Pancreas (tissue), 10 donors: Measurements from ENCODE around the gene SIGLEC15. TPM values are rescaled to one million over a fixed set of nuclear protein-coding genes. Genes with fewer than 3 reads are reported as not detected.

Source experiments
- ATAC-seq, 4 donors: fragments of 200-7000 bp; cut with Tn5 transposase; one replicate each; pipeline versions ENCODE4 v1.8.0 to v1.9.1; 2020; ENCODE audit warnings: mild to moderate bottlenecking in 4 of 4, moderate library complexity in 4 of 4
- DNase-seq, 6 donors: peaks; one replicate each; pipeline ENCODE4 v3.0.0-alpha.2; 2020
- FAIRE-seq: peaks from 2 replicates; lab custom pipeline; 2012; peaks lifted over from hg19 to GRCh38; lab: Jason Lieb, UNC
- H3K27ac ChIP-seq, 4 donors: fragments of 200-600 bp; sonication (generic); 1 replicate in 3 of 4; 2 replicates in 1 of 4; pipeline versions ENCODE4 v1.5.0 to v1.8.0; 2020
- H3K27me3 ChIP-seq, 4 donors: fragments of 200-600 bp; one replicate each; pipeline ENCODE4 v1.8.0; 2021
- H3K36me3 ChIP-seq, 3 donors: fragments of 200-600 bp; sonication (generic) in 1 of 3; one replicate each; pipeline versions ENCODE4 v1.5.0 to v1.8.0; 2020 to 2021
- H3K4me1 ChIP-seq, 3 donors: fragments of 200-600 bp; one replicate each; pipeline ENCODE4 v1.8.0; 2021
- H3K4me3 ChIP-seq, 4 donors: fragments of 200-600 bp; sonication (generic) in 2 of 4; one replicate each; pipeline versions ENCODE4 v1.5.0 to v1.8.0; 2020 to 2021
- H3K9me3 ChIP-seq, 4 donors: fragments of 200-600 bp; one replicate each; pipeline ENCODE4 v1.8.0; 2021
- CTCF ChIP-seq, 4 donors: fragments of 200-600 bp; sonication (generic) in 3 of 4; IDR thresholded peaks; one replicate each; pipeline versions ENCODE4 v1.5.0 to v1.8.0; 2021; ENCODE audit warnings: antibody characterized with exemption in 4 of 4
- WGBS, 2 donors: extraction: QIAGEN DNeasy Blood & Tissue Kit; methylation state at CpG; one replicate each; pipeline ENCODE4 v1.1.7; 2013; 5-methylcytosine and 5-hydroxymethylcytosine counted together
- intact Hi-C, 3 donors: fragments of 100-400 bp; cut with DNase I; formaldehyde crosslinking; loops; one replicate each; pipeline versions ENCODE4 v1.11.1 to v1.14.2; 2022
- polyA plus RNA-seq, 2 donors: library from polyadenylated mRNA; stranded (reverse); fragments of 200-250 nt; gene quantifications; one replicate each; pipeline ENCODE4 v1.2.3, GENCODE V29; 2013
- total RNA-seq, 6 donors: library from RNA; stranded (reverse); fragmentation: NEBNext Ultra II Directional in 4 of 6; extraction: Animal tissue kit (Norgen Biotek cat#: 25700) in 4 of 6; gene quantifications; one replicate each; pipeline versions ENCODE4 v1.2.1 to v1.2.4, GENCODE V29; 2021 to 2023
- donor health status: healthy with polysubstance abuse.
- donor health status: DM: no; HTN: no; CAD: no; lungs with moderate emphysema.
- donor health status: DM: no; HTN: no; CAD: no.
- donor health status: control.
- donor health status: control.
- donor health status: Bipolar disorder and iron deficiency.
- donor health status: DM: yes; HTN: yes; CAD: no.
- donor health status: DM: no; HTN: no; CAD: no.
- donor health status: DM: no; HTN: no; CAD: no.
- donor health status: DM: yes; HTN: yes; CAD: no.

SIGLEC15 gene
- total and polyA plus RNA-seq, 8 donors, result 0.09 to 0.73 (median 0.18) TPM

GRCh38 chr18:45880876-45881558 lies 55.5 kb downstream of the SIGLEC15 start:
- no peaks in the 10 kb centered on the region for H3K4me1 ChIP-seq
- DNase-seq (no peak), ATAC-seq (no peak), FAIRE-seq (no peak)
- no peak overlapping the region for H3K27ac ChIP-seq
- intact Hi-C loops, result loop anchor here in 1 of 3 donors (10.0 kb wide), 1 partner anchor 186 kb away; no protein-coding TSS in a partner anchor
- no peaks in the 10 kb centered on the region for H3K27me3 ChIP-seq
- H3K4me3 ChIP-seq, result no peak overlapping the region
- H3K36me3 ChIP-seq, result peaks cover 0 to 26% (median 3%) of the 10 kb centered on the region in 3 donors
- WGBS, 2 donors, result 84 to 87% methylated on average over 3 of the region's 3 CpGs
- no peaks in the 10 kb centered on the region for H3K9me3 ChIP-seq
- TF ChIP-seq CTCF (IDR thresholded peaks at IDR 0.05), result no peak

- H3K36me3 ChIP-seq, result peaks cover 0 to 19% (median 5%) of the 10 kb centered on the region in 3 donors
- 98% methylated on average over 5 of the region's 5 CpGs for WGBS, 2 donors
- FAIRE-seq, result no peak
These were observed 62.1 kb downstream of the SIGLEC15 start for GRCh38 chr18:45887585-45887984.

GRCh38 chr18:45889419-45890064 lies 64.1 kb downstream of the SIGLEC15 start:
- no peak overlapping the region for H3K27ac ChIP-seq
- intact Hi-C loops, result loop anchor here in 1 of 3 donors (10.0 kb wide), 1 partner anchor 195 kb away; no protein-coding TSS in a partner anchor

More at GRCh38 chr18:45887585-45887984, 62.1 kb downstream of the SIGLEC15 start:
- DNase-seq (no peak), ATAC-seq (no peak)
- no peak overlapping the region for H3K27ac ChIP-seq
- intact Hi-C loops, result loop anchor here in 1 of 3 donors (10.0 kb wide), 1 partner anchor 193 kb away; no protein-coding TSS in a partner anchor
- no peaks in the 10 kb centered on the region for H3K9me3 ChIP-seq
- no peaks in the 10 kb centered on the region for H3K27me3 ChIP-seq
- H3K4me1 ChIP-seq, result no peaks in the 10 kb centered on the region
- TF ChIP-seq CTCF (IDR thresholded peaks at IDR 0.05), result no peak
- no peak overlapping the region for H3K4me3 ChIP-seq

GRCh38 chr18:45890606-45891005 lies 65.1 kb downstream of the SIGLEC15 start:
- Histone ChIP-seq H3K9me3 (no peaks in the 10 kb centered on the region), H3K27ac (no peak overlapping the region), H3K36me3 (peaks cover 0 to 11% (median 5%) of the 10 kb centered on the region in 3 donors), H3K4me1 (no peaks in the 10 kb centered on the region), H3K27me3 (no peaks in the 10 kb centered on the region), H3K4me3 (no peak overlapping the region)
- intact Hi-C loops, result no loop called here
- FAIRE-seq, result no peak
- WGBS, 2 donors, result 87 to 90% methylated on average over 1 of the region's 1 CpG
- no peak for TF ChIP-seq CTCF (IDR thresholded peaks at IDR 0.05)
- no peak for DNase-seq
- ATAC-seq, result peak in 1 of 4 donors; percentile 52

More at GRCh38 chr18:45889419-45890064, 64.1 kb downstream of the SIGLEC15 start:
- no peaks in the 10 kb centered on the region for H3K27me3 ChIP-seq
- no peaks in the 10 kb centered on the region for H3K9me3 ChIP-seq
- no peaks in the 10 kb centered on the region for H3K4me1 ChIP-seq
- H3K36me3 ChIP-seq, result peaks cover 0 to 14% (median 5%) of the 10 kb centered on the region in 3 donors
- 95 to 97% methylated on average over 3 of the region's 3 CpGs for WGBS, 2 donors
- ATAC-seq, result no peak
- TF ChIP-seq CTCF (IDR thresholded peaks at IDR 0.05), result no peak
- no peak for DNase-seq
- no peak overlapping the region for H3K4me3 ChIP-seq
- no peak for FAIRE-seq
